ENCODE measurements around the gene SPRED2.

SPRED2 gene

DNA sequence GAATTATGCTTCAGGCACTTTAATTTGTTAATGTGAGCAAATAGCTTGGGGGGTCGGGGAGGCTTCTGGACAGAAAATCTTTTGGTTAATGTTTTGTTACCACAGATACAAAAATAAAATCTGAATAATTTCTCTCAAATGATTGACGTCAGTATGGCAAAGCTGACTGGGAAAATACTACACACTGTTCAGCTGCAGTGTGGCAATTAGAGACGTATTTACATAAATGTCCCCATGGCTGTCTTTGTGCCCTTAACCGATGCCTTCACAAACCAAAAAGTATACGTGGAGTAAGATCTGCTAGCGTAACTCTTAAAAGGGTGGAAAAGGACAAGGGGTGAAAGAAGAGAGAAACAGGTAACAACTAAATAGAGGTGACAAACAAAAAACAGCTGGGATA is 121.3 kb downstream of the SPRED2 start:
- DNase-seq (ENCODE audit: low spot score): no peak

DNA sequence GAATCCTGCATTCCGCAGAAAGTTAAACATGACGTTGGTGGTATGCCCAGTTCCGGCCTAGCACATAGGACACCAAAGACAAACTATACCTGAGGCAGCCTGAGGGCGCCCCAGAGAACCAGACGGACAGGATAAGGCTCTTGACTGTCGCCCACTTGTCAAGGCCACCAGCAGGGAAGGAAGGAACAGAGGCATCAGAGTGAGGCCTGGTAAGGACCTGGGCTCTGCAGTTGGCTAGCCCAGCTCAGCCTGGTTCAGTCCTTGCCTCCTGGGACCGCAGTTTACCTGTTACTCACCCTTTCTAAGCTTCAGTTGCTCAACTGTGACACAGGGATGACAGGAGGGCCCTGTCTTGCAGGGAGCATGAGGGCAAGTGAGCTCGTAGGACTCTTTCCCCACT is 122.7 kb downstream of the SPRED2 start:
- DNase-seq (ENCODE audit: low spot score): no peak

DNA sequence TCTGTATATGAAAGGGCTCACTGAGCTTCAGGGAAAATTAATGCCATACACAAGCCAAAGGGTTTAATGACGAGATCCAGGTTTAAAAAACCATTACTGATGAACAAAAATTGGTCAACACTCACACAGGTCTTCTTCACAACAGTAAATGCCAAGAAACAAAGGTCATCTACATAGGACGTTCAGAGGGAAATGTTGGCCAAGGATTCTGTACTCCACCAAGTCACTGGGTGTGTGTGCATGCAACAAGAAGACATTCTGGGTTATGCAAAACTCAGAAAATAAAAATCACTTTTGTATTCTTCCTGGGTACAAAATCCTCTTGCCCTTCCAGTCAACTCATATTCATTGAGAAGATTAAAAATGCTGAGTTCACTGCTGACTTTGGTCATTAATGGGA is 126.5 kb downstream of the SPRED2 start:
- no peak for DNase-seq (ENCODE audit: low spot score)

DNA sequence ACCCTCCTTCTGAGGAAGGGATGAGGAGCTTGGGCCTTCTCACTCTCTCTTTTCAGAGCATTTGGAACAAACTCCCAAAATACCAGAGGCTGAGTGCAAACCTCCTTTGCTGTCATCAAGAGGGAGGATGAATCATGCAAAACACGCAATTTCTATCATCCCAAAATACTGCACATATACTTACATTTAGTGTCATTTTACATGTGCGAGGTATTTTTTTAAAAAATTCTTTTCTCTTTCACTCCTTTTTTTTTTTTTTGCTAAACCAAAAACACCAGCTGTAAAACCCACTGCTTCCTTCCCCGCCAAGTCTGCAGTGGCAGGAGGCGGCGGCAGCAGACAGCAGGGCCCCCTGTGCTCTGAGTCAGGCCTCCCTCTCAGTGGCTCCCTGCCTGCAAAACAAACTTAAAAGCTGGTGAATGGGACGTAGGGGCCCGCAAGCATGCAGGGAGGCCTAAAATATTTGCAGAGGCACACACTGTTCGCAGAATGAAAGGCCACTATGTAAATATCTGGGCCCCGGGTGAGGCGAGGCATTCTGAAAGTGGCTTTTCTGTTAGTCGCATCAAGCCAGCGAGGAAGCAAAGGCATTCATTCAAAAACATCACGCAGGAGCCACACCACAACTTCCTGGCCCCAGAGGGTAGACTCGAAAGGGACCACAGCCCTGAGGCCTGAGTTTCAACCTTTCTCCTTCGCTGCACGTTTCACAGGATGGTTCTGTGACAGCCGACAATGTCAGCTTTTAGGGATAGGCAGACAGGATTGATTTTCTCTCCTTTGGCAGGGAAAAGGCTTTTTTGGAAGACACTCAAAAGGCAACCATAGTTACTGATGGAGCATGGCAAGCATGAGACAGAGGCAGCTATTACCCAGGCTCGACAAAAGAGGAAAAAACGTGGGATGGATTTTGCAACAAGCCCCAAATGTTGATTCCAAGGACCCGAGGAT is 131.4 kb downstream of the SPRED2 start:
- DNase-seq (ENCODE audit: low spot score): peak; percentile 73

DNA sequence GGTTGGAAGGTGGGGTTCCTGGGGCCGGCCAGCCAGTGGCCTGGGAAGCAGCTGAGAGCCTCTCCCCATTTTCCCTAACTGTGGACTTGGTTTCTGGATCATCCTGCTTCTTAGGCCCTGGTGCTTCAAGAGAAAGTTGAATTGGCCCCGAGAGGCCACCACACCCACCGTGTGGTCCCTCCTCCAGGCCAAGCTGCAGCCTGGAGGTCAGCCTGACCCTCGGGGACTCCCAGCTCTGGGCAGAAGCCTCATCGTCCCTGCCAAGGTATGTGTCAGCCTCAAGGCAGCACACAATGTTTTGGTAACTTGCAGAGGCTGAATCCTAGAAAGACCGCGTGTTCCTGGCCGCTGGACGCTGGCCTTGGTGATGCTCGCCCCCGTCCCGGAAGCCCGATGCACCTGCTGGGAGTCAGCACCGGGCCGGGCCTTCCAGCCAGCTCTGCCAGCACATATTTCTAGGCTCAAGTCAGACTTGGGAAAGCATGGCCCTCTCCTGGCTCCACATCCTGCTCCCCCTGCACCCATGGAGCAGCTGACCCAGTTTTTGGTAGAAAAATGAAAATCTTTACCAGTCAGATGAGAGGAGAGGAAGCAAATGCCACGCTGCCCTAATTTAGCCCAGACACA is 132.2 kb downstream of the SPRED2 start:
- DNase-seq (ENCODE audit: low spot score): no peak

DNA sequence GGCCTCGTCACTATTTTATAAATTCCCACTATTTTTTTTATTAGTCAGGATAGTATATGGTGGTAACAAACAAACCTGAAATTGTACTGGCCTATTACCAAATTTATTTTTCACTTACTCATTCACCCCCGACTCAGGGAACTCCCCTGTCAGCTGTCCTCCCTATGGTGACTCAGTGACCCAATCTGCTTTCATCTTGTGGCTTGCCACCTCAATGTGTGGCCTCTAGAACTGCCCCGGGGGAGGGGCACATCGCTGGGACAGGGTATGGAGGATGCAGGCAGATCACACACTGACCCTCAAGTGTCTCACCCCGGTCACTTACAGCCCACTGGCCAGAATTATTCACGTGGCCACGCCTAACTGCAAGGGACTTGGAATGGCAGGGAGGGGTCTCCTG is 133.2 kb downstream of the SPRED2 start:
- peak; percentile 25 for DNase-seq (ENCODE audit: low spot score)

DNA sequence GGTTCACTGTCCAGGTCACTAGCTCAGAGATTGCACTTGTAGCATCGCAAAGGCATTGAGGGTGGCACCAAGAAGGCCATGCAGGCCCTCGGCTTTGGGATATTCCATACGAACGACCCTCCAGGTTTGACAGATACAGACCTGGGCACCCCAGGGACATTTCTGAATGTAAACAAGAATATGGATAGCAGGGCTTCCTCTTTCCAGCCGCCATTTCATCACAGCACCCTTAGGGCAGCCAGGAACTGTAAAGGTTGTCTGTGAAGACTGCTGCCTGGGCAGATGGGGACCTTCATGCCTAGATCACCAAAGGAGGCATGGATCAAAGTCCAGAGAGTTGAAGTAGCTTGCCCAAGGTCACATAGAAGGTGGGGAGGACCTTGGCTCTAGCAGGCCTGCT is 134.3 kb downstream of the SPRED2 start:
- no peak for DNase-seq (ENCODE audit: low spot score)

DNA sequence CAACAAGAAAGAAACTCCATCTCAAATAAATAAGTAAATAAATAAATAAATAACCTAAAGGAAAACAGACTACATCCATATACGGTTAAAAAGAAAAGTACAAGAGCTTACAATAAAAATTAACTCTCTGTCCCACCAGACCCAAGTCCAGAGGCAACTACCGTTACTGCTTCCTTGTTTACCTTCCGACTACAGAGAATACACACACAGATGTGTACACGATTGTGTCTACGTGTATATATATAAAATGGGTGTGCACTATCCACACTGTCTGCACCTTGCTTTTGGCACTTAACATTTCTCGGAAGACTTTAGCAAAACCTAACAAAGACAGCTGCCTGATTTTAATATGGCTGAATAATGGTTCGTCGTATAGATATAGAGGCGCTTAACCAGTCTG is 134.9 kb downstream of the SPRED2 start:
- no peak for DNase-seq (ENCODE audit: low spot score)

DNA sequence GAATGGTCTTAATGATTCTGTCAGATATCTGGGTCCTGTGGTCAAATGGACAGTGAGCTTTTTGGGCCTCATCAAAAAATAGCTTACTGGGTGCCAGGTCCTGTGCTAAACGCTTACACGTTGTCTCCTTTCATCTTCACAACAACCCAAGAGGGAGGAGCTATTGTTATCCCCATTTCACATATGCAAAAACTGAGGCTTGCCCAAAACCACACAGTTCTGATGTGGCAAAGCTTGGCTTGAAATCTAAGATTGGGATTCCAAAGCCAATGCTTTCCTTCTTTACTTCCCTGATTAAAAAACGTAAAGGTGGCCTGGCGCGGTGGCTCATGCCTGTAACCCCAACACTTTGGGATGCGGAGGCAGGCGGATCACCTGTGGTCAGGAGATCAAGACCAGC is 135.4 kb downstream of the SPRED2 start:
- DNase-seq (ENCODE audit: low spot score): no peak

DNA sequence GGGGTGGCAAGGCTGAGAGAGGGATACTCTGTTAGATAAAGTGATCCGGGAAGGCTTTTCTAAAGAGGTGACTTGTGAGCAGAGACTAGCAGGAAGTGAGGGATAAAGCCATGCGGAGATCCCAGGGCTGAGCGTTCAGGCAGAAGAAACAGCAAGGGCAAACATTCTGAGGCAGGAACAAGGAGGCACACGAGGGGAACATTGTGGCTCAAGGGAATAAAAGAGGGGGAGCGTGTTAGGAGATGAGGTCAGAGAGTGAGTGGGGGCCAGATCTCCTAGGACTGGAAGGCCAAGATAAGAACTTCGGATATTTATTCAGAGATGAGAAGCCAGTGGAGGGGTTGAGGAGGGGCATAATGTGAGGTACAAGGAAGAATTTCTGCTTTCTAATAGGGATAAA is 137.7 kb downstream of the SPRED2 start:
- no peak for DNase-seq (ENCODE audit: low spot score)

DNA sequence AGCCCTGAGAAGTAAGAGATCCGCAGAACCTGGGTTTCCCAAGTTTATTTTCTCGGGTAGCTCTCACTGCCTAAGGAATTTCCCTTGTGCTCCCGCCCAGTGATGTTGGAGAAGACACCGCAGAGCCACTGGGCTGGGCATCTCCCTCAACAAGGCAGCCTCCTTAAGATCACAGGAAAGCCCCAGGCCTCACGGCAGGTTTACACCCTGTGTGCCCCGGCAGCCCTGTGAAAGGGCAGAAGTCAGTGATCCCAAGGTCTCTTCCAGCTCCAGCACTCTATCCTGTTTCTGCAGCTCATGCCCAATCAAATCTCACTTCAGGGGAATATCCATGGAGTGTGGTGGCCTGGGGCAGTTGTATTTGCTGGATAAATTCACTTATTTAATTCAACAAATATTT is 138.3 kb downstream of the SPRED2 start:
- no peak for DNase-seq (ENCODE audit: low spot score)

DNA sequence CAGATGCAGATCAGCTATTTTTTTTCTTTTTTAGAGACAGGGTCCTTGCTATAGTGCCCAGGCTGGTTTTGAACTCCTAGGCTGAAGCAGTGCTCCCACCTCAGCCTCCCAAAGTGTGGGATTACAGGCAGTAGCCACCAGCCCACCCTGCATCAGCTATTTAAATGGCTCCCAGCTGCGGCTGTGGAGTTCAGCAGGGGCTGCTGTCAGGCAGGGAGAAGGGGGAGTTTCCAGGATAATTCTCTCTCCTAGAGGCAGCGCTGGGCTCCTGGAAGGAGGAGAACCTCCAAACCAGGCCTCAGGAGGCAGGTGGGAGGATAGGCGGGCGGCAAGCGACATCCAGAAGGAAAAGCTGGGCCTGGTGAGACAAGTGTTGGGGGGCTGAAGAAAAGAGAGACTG is 139.0 kb downstream of the SPRED2 start:
- no peak for DNase-seq (ENCODE audit: low spot score)

DNA sequence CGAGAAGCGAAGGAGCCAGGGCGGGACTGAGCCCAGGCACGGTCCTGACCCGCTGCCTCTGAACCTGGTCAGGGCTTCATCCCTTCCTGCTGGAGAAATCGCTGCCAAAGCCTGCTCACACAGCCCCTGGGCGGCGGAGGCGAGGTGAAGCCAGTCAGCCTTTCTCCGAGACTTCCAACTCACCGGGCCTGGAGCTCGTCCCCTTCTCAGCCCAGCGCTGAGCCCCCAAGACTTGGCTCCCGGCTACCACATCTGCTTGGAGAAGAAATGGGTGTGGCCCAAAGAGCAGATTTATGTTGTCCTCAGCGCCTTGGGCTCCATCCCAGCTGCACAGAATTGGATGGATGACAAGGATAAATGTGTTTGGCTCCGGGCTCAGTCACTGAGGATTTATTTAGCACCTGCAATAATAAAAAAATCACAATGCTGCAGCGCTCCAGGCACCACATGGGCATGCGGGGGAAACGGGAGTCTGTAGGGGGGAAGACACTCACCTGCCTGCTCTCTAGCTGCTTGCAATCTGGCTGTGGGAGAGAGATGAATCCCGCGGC is 139.9 kb downstream of the SPRED2 start:
- DNase-seq (ENCODE audit: low spot score): no peak

DNA sequence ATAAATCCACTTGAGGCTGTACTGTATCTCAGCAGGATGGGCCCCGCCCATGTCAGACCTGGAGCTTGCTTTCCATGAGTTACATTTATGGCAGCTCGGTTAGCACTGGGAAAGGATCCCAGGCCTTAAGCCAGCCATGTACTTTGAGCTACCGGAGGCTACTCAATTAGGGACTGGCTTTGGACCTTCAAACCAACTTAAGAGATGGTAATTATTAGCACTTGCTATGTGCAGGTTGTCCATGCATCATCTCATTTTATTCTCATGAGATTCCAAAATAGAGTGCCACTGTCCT is 140.3 kb downstream of the SPRED2 start:
- DNase-seq (ENCODE audit: low spot score): no peak

DNA sequence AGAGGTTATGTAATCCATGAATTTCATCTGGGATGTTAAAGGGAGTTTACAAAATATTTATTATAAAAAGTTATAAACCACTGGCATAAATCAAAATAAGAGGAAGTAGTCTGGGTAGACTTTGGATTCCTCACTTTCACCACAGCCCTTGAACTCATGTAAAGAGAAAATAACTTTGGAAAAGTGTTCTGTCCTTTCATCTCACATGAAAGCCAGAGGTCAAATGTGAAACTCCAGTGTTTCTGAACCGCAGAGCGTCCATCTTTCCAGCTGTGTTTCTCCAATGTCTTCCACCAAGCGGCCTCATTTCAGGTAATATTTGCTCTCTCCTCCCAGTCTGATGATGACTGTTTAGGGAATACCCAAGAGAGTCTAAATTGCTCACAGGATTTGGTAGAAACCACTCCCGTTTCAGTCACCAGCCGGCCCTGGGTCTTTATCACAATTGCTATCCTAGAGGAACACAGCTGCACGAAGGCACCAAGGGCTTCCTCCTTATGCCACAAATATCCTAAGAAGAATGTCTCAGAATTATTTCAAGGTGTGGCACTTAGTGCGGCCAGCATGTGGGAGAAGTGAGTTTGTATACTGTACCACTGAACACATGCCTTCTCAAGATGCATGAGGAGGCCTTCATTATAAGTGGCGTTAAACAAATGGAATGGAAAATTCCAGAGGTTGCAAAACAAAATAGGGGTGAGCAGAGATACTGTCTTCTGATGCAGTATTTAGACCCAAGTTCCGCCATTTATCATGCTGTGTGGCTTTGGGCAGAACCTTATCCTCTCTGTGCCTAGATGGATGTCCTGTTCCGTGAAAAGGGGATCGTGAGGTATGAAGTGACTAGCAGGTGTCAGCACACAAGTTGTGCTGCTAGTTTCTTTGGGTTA is 140.9 kb downstream of the SPRED2 start:
- DNase-seq (ENCODE audit: low spot score): peak; percentile 31

DNA sequence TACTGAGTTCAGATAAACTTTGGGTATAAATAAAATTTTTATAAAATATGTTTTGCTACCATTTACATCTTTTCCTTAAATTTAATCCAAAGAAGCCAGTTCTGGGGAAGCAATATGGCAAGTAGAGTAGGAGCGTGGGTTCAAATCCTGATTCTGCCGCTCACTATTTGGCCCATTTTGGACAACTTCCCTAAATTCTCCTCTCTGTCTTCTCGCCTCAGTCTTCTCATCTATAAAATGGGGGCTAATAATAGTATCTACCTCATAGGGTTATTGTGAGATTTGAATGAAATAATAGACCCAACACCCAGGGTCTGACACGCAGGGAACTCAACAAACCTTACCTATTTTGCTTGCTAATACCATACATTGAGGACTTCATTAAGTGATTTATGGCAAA is 145.0 kb downstream of the SPRED2 start:
- DNase-seq (ENCODE audit: low spot score): no peak

DNA sequence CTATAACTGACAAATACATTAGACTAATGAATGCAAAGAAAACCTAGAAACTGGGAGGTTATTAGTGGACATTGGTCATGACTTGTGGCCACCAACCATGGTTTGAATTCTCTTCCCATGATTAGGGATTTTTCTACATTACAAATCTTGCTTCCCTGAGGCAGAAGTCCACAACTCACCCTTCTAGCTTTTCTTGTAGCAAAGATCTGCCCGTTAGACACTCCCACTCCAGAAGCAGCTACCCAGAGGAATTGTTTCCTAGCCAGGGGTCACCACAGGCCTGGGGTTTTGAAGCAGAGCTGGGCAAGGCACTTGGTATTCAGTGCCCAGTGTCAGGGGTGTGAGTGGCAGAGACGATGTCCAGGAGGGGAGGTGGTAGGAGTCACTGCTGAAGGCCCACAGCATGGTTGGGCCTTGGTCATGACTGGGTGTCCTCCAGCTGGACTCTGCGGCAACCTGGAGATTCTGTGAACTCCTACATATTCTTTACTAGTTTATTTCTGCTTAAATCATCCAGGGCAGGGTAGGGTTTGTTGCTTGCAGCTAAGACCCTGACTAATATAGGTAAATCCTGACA is 149.8 kb downstream of the SPRED2 start:
- no peak for DNase-seq (ENCODE audit: low spot score)

DNA sequence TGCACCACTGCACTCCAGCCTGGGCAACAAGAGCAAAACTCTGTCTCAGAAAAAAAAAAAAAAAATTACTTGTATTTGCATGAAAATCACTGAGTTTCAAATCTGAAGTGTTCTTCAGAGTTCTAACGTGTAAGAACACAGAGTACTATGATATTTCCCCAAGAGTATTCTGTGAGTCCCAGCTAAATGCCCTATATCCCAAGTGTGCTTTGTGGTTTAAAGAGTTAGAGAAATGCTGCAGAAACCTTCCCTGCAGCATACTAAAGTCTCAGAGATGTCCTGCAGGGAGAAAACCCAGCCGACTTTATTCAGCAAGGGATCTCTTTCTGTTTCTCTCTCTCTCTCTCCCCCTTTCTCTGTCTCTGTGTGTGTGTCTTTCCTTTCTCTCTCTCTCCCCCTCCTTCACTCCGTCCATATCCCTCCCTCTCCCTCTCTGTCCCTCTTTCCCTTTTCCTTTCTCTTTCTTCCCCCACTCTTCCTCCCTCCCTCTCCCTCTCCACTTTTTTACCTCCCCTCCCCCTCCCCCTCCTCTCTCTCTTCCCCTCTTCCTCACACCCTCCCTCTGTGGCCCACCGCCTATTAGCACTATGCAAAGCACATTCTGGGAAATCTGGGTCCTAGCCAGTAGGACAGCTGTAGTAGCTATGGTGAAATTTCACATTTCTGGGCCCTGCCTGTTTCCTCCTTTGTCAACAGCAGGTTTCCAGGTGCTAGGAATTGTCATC is 150.6 kb downstream of the SPRED2 start:
- no peak for DNase-seq (ENCODE audit: low spot score)

DNA sequence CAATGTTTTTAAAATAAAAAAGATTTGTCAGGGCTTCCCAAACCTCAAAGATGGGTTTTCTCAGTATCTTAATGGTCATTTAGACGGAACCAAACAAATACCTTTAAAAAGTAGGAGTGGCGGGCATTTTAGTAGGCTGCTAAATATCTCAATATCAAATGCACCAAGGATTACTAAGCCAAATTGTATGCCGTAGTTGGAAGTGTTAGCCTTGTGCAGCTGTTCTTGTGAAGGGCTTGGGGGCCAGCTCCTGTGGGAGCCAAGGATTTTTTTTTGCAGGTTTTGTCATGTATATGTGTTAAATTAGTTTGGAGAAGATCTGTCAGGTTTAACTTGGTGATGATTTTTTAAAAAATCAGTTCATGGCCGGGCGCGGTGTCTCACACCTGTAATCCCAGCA is 152.6 kb downstream of the SPRED2 start:
- no peak for DNase-seq (ENCODE audit: low spot score)

DNA sequence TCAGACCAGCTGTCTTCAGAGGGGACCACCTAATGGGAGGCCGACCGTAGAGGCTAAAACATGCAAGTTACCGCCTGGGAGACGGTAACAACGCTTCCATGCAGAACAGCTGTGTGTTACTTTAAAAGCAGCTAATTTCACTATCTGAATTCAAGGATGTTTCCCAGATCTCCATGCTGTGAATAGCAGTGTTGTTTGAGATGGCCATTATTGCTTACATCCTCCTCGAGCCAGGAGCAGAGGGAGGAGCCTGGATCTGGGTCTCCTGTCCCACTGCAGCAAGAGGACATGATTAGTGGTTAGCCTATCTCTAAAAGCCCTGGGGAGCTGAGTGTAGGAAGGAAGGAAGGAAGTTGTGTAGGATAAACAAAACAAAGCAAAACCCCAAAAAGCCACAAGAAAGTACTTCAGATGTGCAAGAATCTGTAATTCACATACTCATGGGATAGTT is 153.8 kb downstream of the SPRED2 start:
- peak; percentile 81 for DNase-seq (ENCODE audit: low spot score)

DNA sequence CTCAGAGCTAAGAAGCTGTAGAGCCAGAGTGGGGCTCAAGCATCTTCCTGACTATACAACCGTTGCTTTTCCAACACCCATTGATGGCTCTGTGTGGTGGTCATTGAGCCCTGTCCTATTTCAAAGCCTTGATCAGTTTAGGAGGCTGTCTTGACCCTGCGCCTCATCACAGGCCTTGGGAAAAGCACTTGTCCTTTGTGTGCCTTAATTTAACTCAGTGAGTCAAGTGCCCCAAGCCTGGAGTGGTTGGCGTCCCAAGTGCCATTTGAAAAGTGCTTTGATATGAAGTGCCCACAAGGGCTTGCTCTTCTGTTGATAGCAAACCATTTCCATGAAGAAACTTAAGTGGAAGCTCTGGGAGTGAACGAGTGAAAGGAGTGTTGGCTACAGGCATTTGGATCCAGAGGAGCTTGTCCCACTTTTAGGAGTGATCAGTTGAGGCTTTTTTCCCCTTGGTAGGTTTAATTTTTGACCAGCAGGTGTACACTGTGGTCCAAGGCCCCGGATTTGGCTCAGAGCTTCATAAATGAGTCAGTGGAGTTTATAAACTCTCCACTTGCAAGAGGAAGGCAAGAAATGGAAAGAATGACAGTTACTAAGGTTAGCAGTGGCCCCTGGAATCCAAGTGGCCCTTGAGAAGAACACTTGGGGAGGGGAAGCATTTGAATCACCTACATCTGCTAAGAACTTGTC is 154.5 kb downstream of the SPRED2 start:
- no peak for DNase-seq (ENCODE audit: low spot score)

All from SW480 (cell line).